Parathyroid adenoma (tissue), 2 donors: ENCODE measurements around the gene CALHM6.

Source experiments
- H2AFZ ChIP-seq: fragments of 300-600 bp; sonication (generic); one replicate; pipeline ENCODE4 v1.7.0; 2017; ENCODE audit warnings: antibody characterized with exemption, mild to moderate bottlenecking
- H3K27ac ChIP-seq: fragments of 300-600 bp; sonication (generic); one replicate; pipeline ENCODE4 v1.7.0; 2017
- H3K27me3 ChIP-seq: fragments of 300-600 bp; sonication (generic); one replicate; pipeline ENCODE4 v1.7.0; 2017; ENCODE audit warnings: low read length; ENCODE audit not compliant: control insufficient read depth, insufficient read depth
- H3K36me3 ChIP-seq: fragments of 300-600 bp; sonication (generic); one replicate; pipeline ENCODE4 v1.7.0; 2017; ENCODE audit warnings: low read length; ENCODE audit not compliant: control insufficient read depth, insufficient read depth
- H3K4me1 ChIP-seq: fragments of 300-600 bp; sonication (generic); one replicate; pipeline ENCODE4 v1.7.0; 2017; ENCODE audit warnings: control low read depth
- H3K4me2 ChIP-seq: fragments of 300-600 bp; sonication (generic); one replicate; pipeline ENCODE4 v1.7.0; 2017; ENCODE audit warnings: low read length
- H3K4me3 ChIP-seq: fragments of 300-600 bp; sonication (generic); one replicate; pipeline ENCODE4 v1.7.0; 2017; ENCODE audit warnings: low read depth, low read length
- H3K79me2 ChIP-seq: fragments of 300-600 bp; sonication (generic); one replicate; pipeline ENCODE4 v1.7.0; 2017; ENCODE audit warnings: control low read depth
- H3K9ac ChIP-seq: fragments of 300-600 bp; sonication (generic); one replicate; pipeline ENCODE4 v1.7.0; 2017; ENCODE audit warnings: mild to moderate bottlenecking
- H3K9me3 ChIP-seq: fragments of 300-600 bp; sonication (generic); one replicate; pipeline ENCODE4 v1.7.0; 2017; ENCODE audit warnings: low read length; ENCODE audit not compliant: control insufficient read depth
- CTCF ChIP-seq: fragments of 300-600 bp; sonication (generic); IDR thresholded peaks from one replicate; pipeline ENCODE4 v1.7.0; 2017; ENCODE audit warnings: antibody characterized with exemption, mild to moderate bottlenecking
- donor health status: primary hyperparathyroidism.

CALHM6 gene

DNA sequence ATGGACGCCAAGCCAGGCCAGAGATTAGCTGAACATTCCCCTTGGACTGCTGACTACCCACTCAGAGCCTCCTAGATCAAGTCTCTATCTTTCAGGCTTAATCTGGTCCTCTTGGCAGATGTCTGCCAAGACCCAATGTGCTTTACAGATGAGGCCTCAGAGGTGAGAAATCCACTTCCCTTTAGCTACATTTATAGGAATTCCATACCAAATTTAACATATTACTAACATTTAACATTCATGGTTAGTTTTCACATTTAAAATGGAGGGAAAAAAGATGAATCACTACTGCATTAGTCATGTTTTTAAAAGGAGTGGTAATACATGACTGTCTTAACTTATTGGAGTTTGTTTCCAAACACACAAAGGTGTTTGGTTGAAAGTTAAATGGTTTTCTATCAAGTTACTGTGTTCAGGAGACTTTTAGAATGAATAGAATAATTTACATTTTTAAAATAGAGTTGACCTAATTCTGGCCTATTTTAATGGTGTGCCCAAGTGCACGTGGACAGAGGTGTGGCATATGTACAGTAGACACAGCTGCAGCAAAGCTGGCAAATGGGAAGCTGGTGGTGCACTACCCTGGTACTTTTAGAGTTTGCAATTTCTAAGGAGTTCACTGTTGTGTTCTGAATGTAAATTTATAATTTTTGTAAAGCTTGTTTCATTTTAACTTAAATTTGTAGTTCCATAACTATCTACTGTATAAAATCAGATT is 41.9 kb upstream of the CALHM6 start:
- no peak overlapping the region for H3K9ac ChIP-seq
- no peak overlapping the region for H2AFZ ChIP-seq
- no peaks in the 10 kb centered on the region for H3K4me1 ChIP-seq
- H3K9me3 ChIP-seq: no peaks in the 10 kb centered on the region
- H3K27me3 ChIP-seq: no peaks in the 10 kb centered on the region
- H3K79me2 ChIP-seq: peaks cover 9% of the 10 kb centered on the region
- no peak for TF ChIP-seq CTCF
- no peak overlapping the region for H3K27ac ChIP-seq
- H3K4me3 ChIP-seq: no peak overlapping the region
- no peaks in the 10 kb centered on the region for H3K36me3 ChIP-seq
- no peak overlapping the region for H3K4me2 ChIP-seq

DNA sequence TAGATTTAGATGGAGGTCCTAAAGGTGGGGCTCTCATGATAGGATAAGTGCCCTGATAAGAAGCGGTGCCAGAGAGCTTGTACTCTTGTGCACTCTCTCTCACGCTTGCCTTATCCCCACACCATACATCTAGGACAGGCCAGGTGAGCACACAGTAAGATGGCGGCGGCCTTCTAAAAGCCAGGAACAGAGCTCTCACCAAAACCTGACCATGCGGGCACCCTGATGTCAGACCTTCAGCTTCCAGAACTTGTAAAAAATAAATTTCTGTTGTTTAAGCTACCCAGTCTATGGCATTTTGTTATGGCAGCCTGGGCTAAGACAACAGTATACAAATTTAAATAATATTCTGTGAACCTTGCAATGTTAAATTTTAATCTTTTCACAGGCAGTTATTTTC is 40.8 kb upstream of the CALHM6 start:
- no peak for TF ChIP-seq CTCF
- H3K27me3 ChIP-seq: no peaks in the 10 kb centered on the region
- H3K36me3 ChIP-seq: no peaks in the 10 kb centered on the region
- H2AFZ ChIP-seq: no peak overlapping the region
- peaks cover 9% of the 10 kb centered on the region for H3K79me2 ChIP-seq
- H3K9me3 ChIP-seq: no peaks in the 10 kb centered on the region
- no peak overlapping the region for H3K27ac ChIP-seq
- H3K4me3 ChIP-seq: no peak overlapping the region
- H3K4me2 ChIP-seq: no peak overlapping the region
- H3K9ac ChIP-seq: no peak overlapping the region
- H3K4me1 ChIP-seq: no peaks in the 10 kb centered on the region

DNA sequence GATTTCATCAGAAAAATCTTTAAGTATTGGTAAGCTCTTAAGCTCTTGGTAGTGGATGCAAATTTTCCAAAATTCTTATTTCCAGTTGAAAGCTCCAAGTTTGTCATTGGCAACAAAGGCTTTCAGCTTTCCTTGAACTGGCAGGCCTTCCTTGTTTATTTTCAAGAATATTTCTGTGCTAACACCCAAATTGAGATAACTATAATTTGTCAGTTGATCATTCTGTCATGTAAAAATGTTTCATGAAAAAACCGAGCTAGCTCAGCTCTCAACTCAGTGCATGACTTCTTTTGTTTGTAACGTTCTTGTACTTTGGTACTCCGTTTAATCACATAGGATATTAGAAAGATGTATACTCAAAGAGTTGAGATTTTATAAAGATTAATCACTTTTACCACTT is 38.9 kb upstream of the CALHM6 start:
- no peak for TF ChIP-seq CTCF

GRCh38 chr6:116424001-116424400 is 37.2 kb upstream of the CALHM6 start:
- Histone ChIP-seq H3K4me3 (no peak overlapping the region), H3K36me3 (no peaks in the 10 kb centered on the region), H3K27me3 (no peaks in the 10 kb centered on the region), H3K9ac (no peak overlapping the region), H3K79me2 (peaks cover 2% of the 10 kb centered on the region), H3K27ac (no peak overlapping the region), H3K4me1 (no peaks in the 10 kb centered on the region), H2AFZ (no peak overlapping the region), H3K4me2 (no peak overlapping the region), H3K9me3 (no peaks in the 10 kb centered on the region)
- TF ChIP-seq CTCF: no peak

More for the DNA sequence above, 38.9 kb upstream of the CALHM6 start:
- no peaks in the 10 kb centered on the region for H3K27me3 ChIP-seq
- H3K4me2 ChIP-seq: no peak overlapping the region
- no peak overlapping the region for H3K4me3 ChIP-seq
- H3K4me1 ChIP-seq: no peaks in the 10 kb centered on the region
- H3K9me3 ChIP-seq: no peaks in the 10 kb centered on the region
- peaks cover 6% of the 10 kb centered on the region for H3K79me2 ChIP-seq
- H3K9ac ChIP-seq: no peak overlapping the region
- no peak overlapping the region for H2AFZ ChIP-seq
- H3K36me3 ChIP-seq: no peaks in the 10 kb centered on the region
- H3K27ac ChIP-seq: no peak overlapping the region

- Histone ChIP-seq H3K79me2 (no peaks in the 10 kb centered on the region), H3K27me3 (no peaks in the 10 kb centered on the region), H3K27ac (no peak overlapping the region), H3K36me3 (no peaks in the 10 kb centered on the region), H3K4me1 (no peaks in the 10 kb centered on the region), H3K4me3 (no peak overlapping the region), H3K9ac (no peak overlapping the region), H3K4me2 (no peak overlapping the region), H3K9me3 (no peaks in the 10 kb centered on the region), H2AFZ (no peak overlapping the region)
- TF ChIP-seq CTCF: no peak
These were observed 34.6 kb upstream of the CALHM6 start for GRCh38 chr6:116426551-116426950.
